BLaER1 (cell line): ENCODE data around the gene MED8.

Experiments
- H3K27ac ChIP-seq: shearing (Covaris generic); formaldehyde crosslinking; 2 replicates; pipeline ENCODE4 v1.8.1; 2022
- H3K27me3 ChIP-seq: shearing (Covaris generic); formaldehyde crosslinking; 2 replicates; pipeline ENCODE4 v1.8.1; 2022
- H3K36me3 ChIP-seq: shearing (Covaris generic); formaldehyde crosslinking; 2 replicates; pipeline ENCODE4 v1.8.1; 2022
- H3K4me1 ChIP-seq: shearing (Covaris generic); formaldehyde crosslinking; 2 replicates; pipeline ENCODE4 v1.8.1; 2022
- H3K4me2 ChIP-seq: shearing (Covaris generic); formaldehyde crosslinking; 2 replicates; pipeline ENCODE4 v1.8.1; 2022
- H3K4me3 ChIP-seq: shearing (Covaris generic); formaldehyde crosslinking; 2 replicates; pipeline ENCODE4 v1.8.1; 2022
- H3K9ac ChIP-seq: shearing (Covaris generic); formaldehyde crosslinking; 2 replicates; pipeline ENCODE4 v1.8.1; 2022
- H3K9me3 ChIP-seq: shearing (Covaris generic); formaldehyde crosslinking; 2 replicates; pipeline ENCODE4 v1.8.1; 2022
- H4K20me1 ChIP-seq: shearing (Covaris generic); formaldehyde crosslinking; 2 replicates; pipeline ENCODE4 v1.8.1; 2022
- Cebpa-rat ChIP-seq: shearing (Covaris generic); IDR thresholded peaks from 2 replicates; pipeline ENCODE4 v1.8.1; 2022

MED8 gene

GRCh38 chr1:43389326-43390313 is at the start of gene MED8, which contains the start of gene SZT2:
MED8 (minus strand) TSS chr1:43389800; CDS start chr1:43389764, 36 bp downstream.
SZT2 (plus strand) TSS chr1:43389899; CDS start chr1:43389969, 70 bp downstream.
- Histone ChIP-seq H3K9me3 (no peaks in the 10 kb centered on the region), H3K4me1 (peaks cover 25% of the 10 kb centered on the region), H3K27ac (peak within 1 kb of the TSS; percentile 84), H4K20me1 (peaks cover 8% of the 10 kb centered on the region; the same call in 1 of the 2 replicates), H3K36me3 (peaks cover 39% of the 10 kb centered on the region), H3K4me2 (peak within 1 kb of the TSS; percentile 90), H3K4me3 (peak within 1 kb of the TSS; percentile 83), H3K27me3 (no peaks in the 10 kb centered on the region), H3K9ac (peak within 1 kb of the TSS; percentile 84)
- no peak for TF ChIP-seq Cebpa-rat

- no peak overlapping the region for H3K4me3 ChIP-seq
- no peaks in the 10 kb centered on the region for H3K4me1 ChIP-seq
- no peak overlapping the region for H3K4me2 ChIP-seq
- peaks cover 98% of the 10 kb centered on the region for H3K36me3 ChIP-seq
- no peak overlapping the region for H3K9ac ChIP-seq
- no peaks in the 10 kb centered on the region for H3K9me3 ChIP-seq
- no peaks in the 10 kb centered on the region for H4K20me1 ChIP-seq
- no peaks in the 10 kb centered on the region for H3K27me3 ChIP-seq
- no peak for TF ChIP-seq Cebpa-rat
- no peak overlapping the region for H3K27ac ChIP-seq
Measured at GRCh38 chr1:43438953-43439581, 49.5 kb upstream of the MED8 start.

- no peak for TF ChIP-seq Cebpa-rat
- no peak overlapping the region for H3K4me3 ChIP-seq
- no peaks in the 10 kb centered on the region for H3K27me3 ChIP-seq
- no peak overlapping the region for H3K4me2 ChIP-seq
- H3K9me3 ChIP-seq: no peaks in the 10 kb centered on the region
- H3K36me3 ChIP-seq: peaks cover 98% of the 10 kb centered on the region
- no peaks in the 10 kb centered on the region for H4K20me1 ChIP-seq
- H3K27ac ChIP-seq: no peak overlapping the region
- no peaks in the 10 kb centered on the region for H3K4me1 ChIP-seq
- no peak overlapping the region for H3K9ac ChIP-seq
Measured at GRCh38 chr1:43438576-43438952, 49.0 kb upstream of the MED8 start.

GRCh38 chr1:43438006-43438405 is 48.4 kb upstream of the MED8 start:
- H3K4me2 ChIP-seq: no peak overlapping the region
- no peak for TF ChIP-seq Cebpa-rat
- H4K20me1 ChIP-seq: no peaks in the 10 kb centered on the region
- H3K9me3 ChIP-seq: no peaks in the 10 kb centered on the region
- no peaks in the 10 kb centered on the region for H3K27me3 ChIP-seq
- no peak overlapping the region for H3K9ac ChIP-seq
- H3K4me3 ChIP-seq: no peak overlapping the region
- H3K4me1 ChIP-seq: no peaks in the 10 kb centered on the region
- no peak overlapping the region for H3K27ac ChIP-seq
- H3K36me3 ChIP-seq: peaks cover 98% of the 10 kb centered on the region

GRCh38 chr1:43437031-43437973 is 47.7 kb upstream of the MED8 start:
- Histone ChIP-seq H3K27me3 (no peaks in the 10 kb centered on the region), H3K9ac (no peak overlapping the region), H3K27ac (no peak overlapping the region), H3K4me1 (no peaks in the 10 kb centered on the region), H4K20me1 (no peaks in the 10 kb centered on the region), H3K36me3 (peaks cover 98% of the 10 kb centered on the region), H3K4me2 (no peak overlapping the region), H3K4me3 (no peak overlapping the region), H3K9me3 (no peaks in the 10 kb centered on the region)
- no peak for TF ChIP-seq Cebpa-rat

GRCh38 chr1:43436371-43436770 is 46.8 kb upstream of the MED8 start:
- H3K36me3 ChIP-seq: peaks cover 100% of the 10 kb centered on the region
- no peak overlapping the region for H3K9ac ChIP-seq
- no peaks in the 10 kb centered on the region for H3K27me3 ChIP-seq
- no peaks in the 10 kb centered on the region for H3K9me3 ChIP-seq
- H3K4me1 ChIP-seq: no peaks in the 10 kb centered on the region
- no peak for TF ChIP-seq Cebpa-rat
- H4K20me1 ChIP-seq: no peaks in the 10 kb centered on the region
- H3K27ac ChIP-seq: no peak overlapping the region
- no peak overlapping the region for H3K4me2 ChIP-seq
- no peak overlapping the region for H3K4me3 ChIP-seq

GRCh38 chr1:43435146-43436145 is 45.8 kb upstream of the MED8 start:
- H3K27me3 ChIP-seq: no peaks in the 10 kb centered on the region
- no peaks in the 10 kb centered on the region for H3K4me1 ChIP-seq
- no peak overlapping the region for H3K27ac ChIP-seq
- H3K4me2 ChIP-seq: no peak overlapping the region
- no peak overlapping the region for H3K9ac ChIP-seq
- peaks cover 100% of the 10 kb centered on the region for H3K36me3 ChIP-seq
- no peaks in the 10 kb centered on the region for H4K20me1 ChIP-seq
- TF ChIP-seq Cebpa-rat: no peak
- no peak overlapping the region for H3K4me3 ChIP-seq
- no peaks in the 10 kb centered on the region for H3K9me3 ChIP-seq

GRCh38 chr1:43434256-43434655 is 44.7 kb upstream of the MED8 start:
- H3K9me3 ChIP-seq: no peaks in the 10 kb centered on the region
- H3K27me3 ChIP-seq: no peaks in the 10 kb centered on the region
- H3K9ac ChIP-seq: no peak overlapping the region
- no peaks in the 10 kb centered on the region for H3K4me1 ChIP-seq
- no peak overlapping the region for H3K27ac ChIP-seq
- H4K20me1 ChIP-seq: no peaks in the 10 kb centered on the region
- H3K4me2 ChIP-seq: no peak overlapping the region
- no peak overlapping the region for H3K4me3 ChIP-seq
- no peak for TF ChIP-seq Cebpa-rat
- H3K36me3 ChIP-seq: peaks cover 100% of the 10 kb centered on the region
